Astrocyte (in vitro differentiated cells and primary cell): ENCODE measurements around the gene USP49. TPM values are rescaled to one million over a fixed set of nuclear protein-coding genes. Genes with fewer than 3 reads are reported as not detected.
A peak's percentile ranks its signal among the peaks of the same experiment; 100 is the strongest.

Experiments used
- DNase-seq: peaks from one replicate; pipeline ENCODE4 v3.0.0-alpha.2; 2010; ENCODE audit warnings: low read depth
- FAIRE-seq: peaks from 2 replicates; lab custom pipeline; 2011; peaks lifted over from hg19 to GRCh38; lab: Jason Lieb, UNC
- H2AFZ ChIP-seq: 2 replicates; pipeline ENCODE4 v1.6.0; 2012; ENCODE audit warnings: low read depth, low read length, inconsistent platforms
- H3K27ac ChIP-seq: 2 replicates; pipeline ENCODE4 v1.5.1; 2011; ENCODE audit warnings: low read depth, low read length, inconsistent platforms
- H3K27me3 ChIP-seq: 2 replicates; pipeline ENCODE4 v1.6.0; 2011; ENCODE audit warnings: low read length, inconsistent platforms; ENCODE audit not compliant: insufficient read depth
- H3K36me3 ChIP-seq: 2 replicates; pipeline ENCODE4 v1.5.1; 2011; ENCODE audit warnings: low read length, inconsistent platforms; ENCODE audit not compliant: insufficient read depth
- H3K4me1 ChIP-seq: 2 replicates; pipeline ENCODE4 v1.5.1; 2011; ENCODE audit warnings: low read length, inconsistent platforms; ENCODE audit not compliant: insufficient read depth
- H3K4me2 ChIP-seq: 2 replicates; pipeline ENCODE4 v1.6.0; 2012; ENCODE audit warnings: low read length, inconsistent platforms
- H3K4me3 ChIP-seq: 2 replicates; pipeline ENCODE4 v1.5.1; 2011; ENCODE audit warnings: low read depth, mild to moderate bottlenecking, low read length, inconsistent platforms; ENCODE audit not compliant: insufficient read depth
- H3K79me2 ChIP-seq: 2 replicates; pipeline ENCODE4 v1.6.0; 2012; ENCODE audit warnings: mild to moderate bottlenecking, low read length, inconsistent platforms; ENCODE audit not compliant: insufficient read depth
- H3K9ac ChIP-seq: 2 replicates; pipeline ENCODE4 v1.6.0; 2012; ENCODE audit warnings: mild to moderate bottlenecking, low read length, inconsistent platforms
- H3K9me3 ChIP-seq: 2 replicates; pipeline ENCODE4 v1.5.1; 2012; ENCODE audit warnings: low read depth, mild to moderate bottlenecking, low read length, inconsistent platforms; ENCODE audit not compliant: insufficient read depth
- H4K20me1 ChIP-seq: 2 replicates; pipeline ENCODE4 v1.6.0; 2012; ENCODE audit warnings: low read length, inconsistent platforms; ENCODE audit not compliant: insufficient read depth
- H3K27ac Mint-ChIP-seq: one replicate; pipeline ENCODE4 v1.8.0; 2021; ENCODE audit warnings: mild to moderate bottlenecking, mixed read lengths; ENCODE audit not compliant: unreplicated experiment
- H3K27me3 Mint-ChIP-seq: one replicate; pipeline ENCODE4 v1.8.0; 2021; ENCODE audit warnings: low read depth, mixed read lengths; ENCODE audit not compliant: unreplicated experiment
- H3K36me3 Mint-ChIP-seq: one replicate; pipeline ENCODE4 v1.8.0; 2021; ENCODE audit warnings: low read depth, mixed read lengths; ENCODE audit not compliant: unreplicated experiment
- H3K4me1 Mint-ChIP-seq: one replicate; pipeline ENCODE4 v1.8.0; 2021; ENCODE audit warnings: low read depth, mixed read lengths; ENCODE audit not compliant: unreplicated experiment
- H3K4me3 Mint-ChIP-seq: one replicate; pipeline ENCODE4 v1.8.0; 2021; ENCODE audit warnings: mild to moderate bottlenecking, moderate library complexity, mixed read lengths; ENCODE audit not compliant: unreplicated experiment
- H3K9me3 Mint-ChIP-seq: one replicate; pipeline ENCODE4 v1.8.0; 2021; ENCODE audit warnings: mild to moderate bottlenecking, mixed read lengths; ENCODE audit not compliant: unreplicated experiment
- EZH2 ChIP-seq: IDR thresholded peaks from 2 replicates; pipeline ENCODE4 v1.6.1; 2012; ENCODE audit warnings: mild to moderate bottlenecking, low read length, inconsistent platforms; ENCODE audit not compliant: insufficient read depth
- total RNA-seq: library from RNA; stranded (reverse); gene quantifications from 2 replicates; pipeline ENCODE4 v1.2.1, GENCODE V29; 2021
- TF ChIP-seq, protein P1 (sequence below): IDR thresholded peaks from 2 replicates; pipeline ENCODE4 v1.5.1; 2011; ENCODE audit warnings: low read depth, mild to moderate bottlenecking, inconsistent platforms, low read length, moderate library complexity; ENCODE audit not compliant: insufficient read depth

The USP49 gene
- total RNA-seq, 1 donor from 2014 or later: 5.5 TPM

DNA sequence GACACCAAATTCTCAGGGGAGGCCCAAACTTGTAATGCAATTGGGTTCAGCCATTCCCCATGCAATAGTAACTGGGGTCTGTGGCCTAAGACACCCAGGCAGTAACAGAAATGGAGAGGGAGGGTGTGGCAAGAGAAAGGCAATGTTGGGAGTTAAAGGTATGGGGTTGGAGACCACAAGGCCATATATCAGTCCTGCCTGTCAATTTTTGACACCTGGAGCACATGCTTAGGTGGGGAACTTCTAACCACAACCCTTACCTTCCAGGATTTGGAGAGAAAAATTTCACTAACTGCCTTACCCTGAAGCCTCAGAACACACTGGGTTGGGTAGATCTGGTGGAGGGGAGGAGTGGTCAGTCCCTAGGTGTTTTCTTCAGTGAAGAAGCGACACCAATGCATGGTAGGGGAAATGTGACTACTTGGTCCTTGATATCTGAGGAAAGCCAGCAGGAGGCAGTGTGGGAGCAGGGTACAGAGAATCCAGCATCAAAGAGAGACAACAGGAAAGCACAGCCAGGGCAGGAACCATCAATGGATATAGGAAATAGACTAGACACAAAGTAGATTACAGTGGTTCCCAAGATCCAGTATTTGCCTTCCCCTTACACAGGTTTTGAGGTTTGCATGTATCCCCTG is 6.8 kb upstream of the USP49 start:
- Histone ChIP-seq H3K79me2 (no peaks in the 10 kb centered on the region), H2AFZ (no peak overlapping the region), H3K9ac (no peak overlapping the region), H3K27me3 (no peaks in the 10 kb centered on the region), H3K4me1 (no peaks in the 10 kb centered on the region), H3K4me2 (no peak overlapping the region), H3K4me3 (no peak overlapping the region), H3K27ac (no peak overlapping the region), H4K20me1 (peaks cover 4% of the 10 kb centered on the region), H3K9me3 (no peaks in the 10 kb centered on the region), H3K36me3 (peaks cover 8% of the 10 kb centered on the region)
- FAIRE-seq (no peak), DNase-seq (no peak)
- H3K9me3 Mint-ChIP-seq: no peaks in the 10 kb centered on the region
- peaks cover 7% of the 10 kb centered on the region for H3K36me3 Mint-ChIP-seq
- H3K4me3 Mint-ChIP-seq: no peak overlapping the region
- TF ChIP-seq, protein P1, sequence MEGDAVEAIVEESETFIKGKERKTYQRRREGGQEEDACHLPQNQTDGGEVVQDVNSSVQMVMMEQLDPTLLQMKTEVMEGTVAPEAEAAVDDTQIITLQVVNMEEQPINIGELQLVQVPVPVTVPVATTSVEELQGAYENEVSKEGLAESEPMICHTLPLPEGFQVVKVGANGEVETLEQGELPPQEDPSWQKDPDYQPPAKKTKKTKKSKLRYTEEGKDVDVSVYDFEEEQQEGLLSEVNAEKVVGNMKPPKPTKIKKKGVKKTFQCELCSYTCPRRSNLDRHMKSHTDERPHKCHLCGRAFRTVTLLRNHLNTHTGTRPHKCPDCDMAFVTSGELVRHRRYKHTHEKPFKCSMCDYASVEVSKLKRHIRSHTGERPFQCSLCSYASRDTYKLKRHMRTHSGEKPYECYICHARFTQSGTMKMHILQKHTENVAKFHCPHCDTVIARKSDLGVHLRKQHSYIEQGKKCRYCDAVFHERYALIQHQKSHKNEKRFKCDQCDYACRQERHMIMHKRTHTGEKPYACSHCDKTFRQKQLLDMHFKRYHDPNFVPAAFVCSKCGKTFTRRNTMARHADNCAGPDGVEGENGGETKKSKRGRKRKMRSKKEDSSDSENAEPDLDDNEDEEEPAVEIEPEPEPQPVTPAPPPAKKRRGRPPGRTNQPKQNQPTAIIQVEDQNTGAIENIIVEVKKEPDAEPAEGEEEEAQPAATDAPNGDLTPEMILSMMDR: no peak
- TF ChIP-seq EZH2: no peak
- no peak overlapping the region for H3K27ac Mint-ChIP-seq
- H3K4me1 Mint-ChIP-seq: no peaks in the 10 kb centered on the region
- H3K27me3 Mint-ChIP-seq: no peaks in the 10 kb centered on the region

DNA sequence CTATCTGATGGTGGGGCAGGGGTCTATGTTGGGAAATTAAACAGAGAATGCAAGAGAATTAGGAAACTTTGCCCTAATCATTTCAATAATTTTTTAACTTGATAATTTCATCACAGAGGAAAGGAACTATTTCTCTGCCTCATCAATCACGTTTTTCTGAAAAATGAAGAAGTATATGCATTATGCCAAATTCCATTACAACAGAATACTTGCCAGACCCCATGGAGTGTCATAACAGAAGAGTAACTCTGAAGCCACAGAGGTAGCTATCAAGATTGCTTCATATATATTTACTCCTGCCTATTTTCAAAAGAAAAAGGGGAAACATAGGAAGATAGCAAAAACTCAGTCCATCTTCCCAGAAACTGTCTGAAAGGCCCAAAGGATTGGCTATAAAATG is 5.7 kb upstream of the USP49 start:
- H3K9ac ChIP-seq: no peak overlapping the region
- Mint-ChIP-seq H3K4me1 (peaks cover 4% of the 10 kb centered on the region), H3K9me3 (no peaks in the 10 kb centered on the region), H3K36me3 (peaks cover 7% of the 10 kb centered on the region), H3K4me3 (no peak overlapping the region), H3K27me3 (no peaks in the 10 kb centered on the region), H3K27ac (no peak overlapping the region)
- no peak overlapping the region for H3K4me2 ChIP-seq
- H3K27me3 ChIP-seq: no peaks in the 10 kb centered on the region
- H3K4me3 ChIP-seq: no peak overlapping the region
- TF ChIP-seq EZH2: no peak
- TF ChIP-seq, protein P1: no peak
- no peak overlapping the region for H3K27ac ChIP-seq
- H3K4me1 ChIP-seq: peaks cover 3% of the 10 kb centered on the region
- no peaks in the 10 kb centered on the region for H3K9me3 ChIP-seq
- peaks cover 4% of the 10 kb centered on the region for H4K20me1 ChIP-seq
- DNase-seq (no peak), FAIRE-seq (no peak)
- H3K79me2 ChIP-seq: no peaks in the 10 kb centered on the region
- H3K36me3 ChIP-seq: peaks cover 5% of the 10 kb centered on the region
- H2AFZ ChIP-seq: no peak overlapping the region

- FAIRE-seq (no peak), DNase-seq (no peak)
- no peaks in the 10 kb centered on the region for H3K27me3 Mint-ChIP-seq
- Histone ChIP-seq H3K79me2 (no peaks in the 10 kb centered on the region), H3K9ac (peak overlapping the region; percentile 89), H3K9me3 (no peaks in the 10 kb centered on the region), H4K20me1 (peaks cover 10% of the 10 kb centered on the region), H2AFZ (no peak overlapping the region), H3K4me1 (peaks cover 12% of the 10 kb centered on the region), H3K36me3 (no peaks in the 10 kb centered on the region), H3K27me3 (peaks cover 4% of the 10 kb centered on the region), H3K4me3 (peak overlapping the region; percentile 75), H3K27ac (peak overlapping the region; percentile 73), H3K4me2 (peak overlapping the region; percentile 100)
- H3K27ac Mint-ChIP-seq: peak overlapping the region; percentile 13
- TF ChIP-seq, protein P1: no peak
- no peak for TF ChIP-seq EZH2
- peaks cover 4% of the 10 kb centered on the region for H3K4me1 Mint-ChIP-seq
- H3K9me3 Mint-ChIP-seq: no peaks in the 10 kb centered on the region
- H3K4me3 Mint-ChIP-seq: peak overlapping the region; percentile 81
- H3K36me3 Mint-ChIP-seq: no peaks in the 10 kb centered on the region
These were observed 1.1 kb upstream of the USP49 start for GRCh38 chr6:41896281-41896680.
